Measurements from ENCODE around the gene ANKRD63.

DNA sequence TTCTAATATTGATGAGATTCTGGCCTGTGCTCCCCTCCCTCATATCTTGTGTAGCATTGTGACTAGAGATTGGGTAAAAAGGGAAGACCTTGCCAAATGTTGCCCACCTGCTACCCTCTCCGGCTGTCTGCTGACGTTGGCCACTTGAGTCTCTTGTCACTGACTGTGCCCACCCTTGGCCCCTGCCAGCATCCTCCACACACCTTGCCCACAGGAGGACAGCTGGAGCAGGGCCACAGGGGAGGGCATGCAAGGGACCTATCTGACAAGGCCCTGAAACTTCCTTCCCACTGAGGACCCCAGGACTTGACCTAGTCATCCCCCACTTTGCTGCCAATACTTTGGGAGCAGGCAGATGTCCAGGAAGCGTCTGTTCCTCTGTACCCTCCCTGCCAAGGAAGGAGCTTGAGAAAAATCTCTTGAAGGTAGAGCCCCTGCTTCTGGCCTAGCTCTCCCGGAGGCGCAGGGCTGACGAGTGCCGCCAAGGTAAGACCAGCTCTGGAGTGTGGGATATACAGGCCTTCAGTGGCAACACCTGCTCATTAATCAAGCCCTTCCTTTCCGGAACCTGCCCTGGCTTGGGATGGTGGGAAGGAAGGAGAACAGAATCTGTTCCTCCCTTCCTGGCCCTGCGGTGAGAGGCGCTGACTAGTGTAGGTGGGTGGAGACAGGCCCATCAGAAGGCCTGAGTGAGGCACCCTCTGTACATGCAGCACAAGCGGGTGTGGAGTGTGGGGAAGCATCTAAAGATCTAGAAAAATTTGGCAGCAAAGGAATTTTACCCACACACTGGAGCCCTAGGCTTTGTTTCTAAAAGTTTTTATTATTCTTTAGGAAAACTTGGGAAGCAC is 48.9 kb downstream of the ANKRD63 start:
- TF ChIP-seq, protein P1, sequence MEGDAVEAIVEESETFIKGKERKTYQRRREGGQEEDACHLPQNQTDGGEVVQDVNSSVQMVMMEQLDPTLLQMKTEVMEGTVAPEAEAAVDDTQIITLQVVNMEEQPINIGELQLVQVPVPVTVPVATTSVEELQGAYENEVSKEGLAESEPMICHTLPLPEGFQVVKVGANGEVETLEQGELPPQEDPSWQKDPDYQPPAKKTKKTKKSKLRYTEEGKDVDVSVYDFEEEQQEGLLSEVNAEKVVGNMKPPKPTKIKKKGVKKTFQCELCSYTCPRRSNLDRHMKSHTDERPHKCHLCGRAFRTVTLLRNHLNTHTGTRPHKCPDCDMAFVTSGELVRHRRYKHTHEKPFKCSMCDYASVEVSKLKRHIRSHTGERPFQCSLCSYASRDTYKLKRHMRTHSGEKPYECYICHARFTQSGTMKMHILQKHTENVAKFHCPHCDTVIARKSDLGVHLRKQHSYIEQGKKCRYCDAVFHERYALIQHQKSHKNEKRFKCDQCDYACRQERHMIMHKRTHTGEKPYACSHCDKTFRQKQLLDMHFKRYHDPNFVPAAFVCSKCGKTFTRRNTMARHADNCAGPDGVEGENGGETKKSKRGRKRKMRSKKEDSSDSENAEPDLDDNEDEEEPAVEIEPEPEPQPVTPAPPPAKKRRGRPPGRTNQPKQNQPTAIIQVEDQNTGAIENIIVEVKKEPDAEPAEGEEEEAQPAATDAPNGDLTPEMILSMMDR (IDR thresholded peaks at IDR 0.05; ENCODE audit: low read length): no peak
- TF ChIP-seq EZH2 (optimal IDR thresholded peaks at IDR 0.05; ENCODE audit: low read depth, low read length): no peak
